Colonic mucosa (tissue), 4 donors: ENCODE data around the gene MADD. TPM values are rescaled to one million over a fixed set of nuclear protein-coding genes. Genes with fewer than 3 reads are reported as not detected.

Source experiments
- DNase-seq: peaks from one replicate; pipeline ENCODE4 v3.0.0-alpha.2; 2020
- H3K27ac ChIP-seq: fragments of 200-600 bp; one replicate; pipeline ENCODE4 v1.8.0; 2021
- H3K27me3 ChIP-seq: fragments of 200-600 bp; one replicate; pipeline ENCODE4 v1.8.0; 2021
- H3K36me3 ChIP-seq: fragments of 200-600 bp; one replicate; pipeline ENCODE4 v1.8.0; 2021
- H3K4me1 ChIP-seq: fragments of 200-600 bp; one replicate; pipeline ENCODE4 v1.8.0; 2021; ENCODE audit warnings: mild to moderate bottlenecking
- H3K4me3 ChIP-seq: fragments of 200-600 bp; one replicate; pipeline ENCODE4 v1.8.0; 2021
- H3K9ac ChIP-seq, 2 donors: one replicate each; pipeline ENCODE4 v1.7.0; 2013; ENCODE audit warnings: control low read depth in 2 of 2, low read depth in 2 of 2, low read length in 2 of 2
- H3K9me3 ChIP-seq: fragments of 200-600 bp; one replicate; pipeline ENCODE4 v1.8.0; 2021
- CTCF ChIP-seq: fragments of 200-600 bp; IDR thresholded peaks from one replicate; pipeline ENCODE4 v1.8.0; 2022; ENCODE audit warnings: antibody characterized with exemption, mild to moderate bottlenecking
- intact Hi-C: fragments of 100-400 bp; cut with DNase I; formaldehyde crosslinking; loops from one replicate; pipeline ENCODE4 v1.14.1; 2022
- total RNA-seq, 2 donors: library from RNA; stranded (reverse); fragmentation: NEBNext Ultra II Directional in 1 of 2; extraction: Animal tissue kit (Norgen Biotek cat#: 25700) in 1 of 2; gene quantifications; one replicate each; pipeline ENCODE4 v1.2.1, GENCODE V29; 2021
- donor health status: healthy.
- donor health status: DM: no; HTN: no; CAD: no.
- donor health status: DM: no; HTN: no; CAD: no.

Gene MADD
- total RNA-seq, 2 donors from 2014 or later: 35.5 to 45.9 TPM

- Histone ChIP-seq H3K9ac (no peak overlapping the region), H3K9me3 (no peaks in the 10 kb centered on the region), H3K4me3 (no peak overlapping the region), H3K4me1 (no peaks in the 10 kb centered on the region), H3K27me3 (no peaks in the 10 kb centered on the region), H3K27ac (no peak overlapping the region), H3K36me3 (no peaks in the 10 kb centered on the region)
- DNase-seq: no peak
- no peak for TF ChIP-seq CTCF
- intact Hi-C loops: no loop called here
Observed at GRCh38 chr11:47233051-47233450, 36.9 kb upstream of the MADD start.

GRCh38 chr11:47233989-47234668 lies 35.8 kb upstream of the MADD start:
- Histone ChIP-seq H3K4me1 (no peaks in the 10 kb centered on the region), H3K9ac (no peak overlapping the region), H3K27me3 (no peaks in the 10 kb centered on the region), H3K9me3 (no peaks in the 10 kb centered on the region), H3K4me3 (no peak overlapping the region), H3K27ac (no peak overlapping the region), H3K36me3 (no peaks in the 10 kb centered on the region)
- intact Hi-C loops: no loop called here
- TF ChIP-seq CTCF: no peak
- no peak for DNase-seq

GRCh38 chr11:47234669-47235100 lies 35.2 kb upstream of the MADD start:
- Histone ChIP-seq H3K36me3 (peaks cover under 1% of the 10 kb centered on the region), H3K9ac (no peak overlapping the region), H3K9me3 (no peaks in the 10 kb centered on the region), H3K4me1 (no peaks in the 10 kb centered on the region), H3K27me3 (no peaks in the 10 kb centered on the region), H3K4me3 (no peak overlapping the region), H3K27ac (no peak overlapping the region)
- TF ChIP-seq CTCF: no peak
- intact Hi-C loops: no loop called here
- DNase-seq: no peak

- Histone ChIP-seq H3K36me3 (peaks cover 4% of the 10 kb centered on the region), H3K27ac (no peak overlapping the region), H3K4me3 (no peak overlapping the region), H3K27me3 (no peaks in the 10 kb centered on the region), H3K9me3 (no peaks in the 10 kb centered on the region), H3K9ac (no peak overlapping the region), H3K4me1 (no peaks in the 10 kb centered on the region)
- no peak for TF ChIP-seq CTCF
- DNase-seq: no peak
- intact Hi-C loops: no loop called here
Observed at GRCh38 chr11:47235163-47235562, 34.8 kb upstream of the MADD start.

GRCh38 chr11:47236482-47236881 lies 33.5 kb upstream of the MADD start:
- Histone ChIP-seq H3K27ac (no peak overlapping the region), H3K4me3 (no peak overlapping the region), H3K4me1 (no peaks in the 10 kb centered on the region), H3K36me3 (peaks cover 4% of the 10 kb centered on the region), H3K27me3 (no peaks in the 10 kb centered on the region), H3K9ac (no peak overlapping the region), H3K9me3 (no peaks in the 10 kb centered on the region)
- no peak for DNase-seq
- TF ChIP-seq CTCF: no peak
- intact Hi-C loops: no loop called here
